HL-60 (cell line): Measurements from ENCODE around the gene MPZL3.

Experiments used
- GABPA ChIP-seq: IDR thresholded peaks from 2 replicates; pipeline ENCODE4 v1.6.1; 2012; ENCODE audit warnings: low read depth
- SPI1 ChIP-seq: IDR thresholded peaks from 2 replicates; pipeline ENCODE4 v1.6.1; 2012; ENCODE audit warnings: low read depth, mild to moderate bottlenecking, borderline replicate concordance
- TF ChIP-seq, protein P1 (sequence below): IDR thresholded peaks from one replicate; pipeline ENCODE4 v1.5.1; 2011; ENCODE audit warnings: low read length, control low read depth, inconsistent platforms; ENCODE audit not compliant: insufficient read depth
- TF ChIP-seq, protein P2 (sequence below): IDR thresholded peaks from 2 replicates; pipeline ENCODE4 v1.6.1; 2012; ENCODE audit warnings: low read depth; ENCODE audit not compliant: insufficient replicate concordance

DNA sequence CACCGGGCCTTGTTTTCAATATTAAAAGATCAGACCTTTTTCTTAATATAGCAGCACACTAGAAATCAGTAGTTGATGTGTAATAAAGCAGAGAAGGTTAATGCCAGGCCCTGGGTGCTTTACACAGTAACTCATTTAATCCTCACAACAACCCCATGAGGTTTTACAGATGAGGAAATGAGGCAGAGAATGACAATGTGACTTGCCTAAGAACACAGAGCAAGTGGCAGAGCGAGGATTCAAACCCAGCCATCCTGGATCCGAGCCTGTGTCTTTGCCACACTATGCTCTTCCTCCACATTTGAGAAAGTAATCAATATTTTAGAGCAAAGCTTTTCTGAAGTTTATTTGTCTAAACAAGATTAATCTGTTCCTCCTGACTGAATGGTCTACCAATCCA, 34.6 kb downstream of the MPZL3 start:
- TF ChIP-seq, protein P1, sequence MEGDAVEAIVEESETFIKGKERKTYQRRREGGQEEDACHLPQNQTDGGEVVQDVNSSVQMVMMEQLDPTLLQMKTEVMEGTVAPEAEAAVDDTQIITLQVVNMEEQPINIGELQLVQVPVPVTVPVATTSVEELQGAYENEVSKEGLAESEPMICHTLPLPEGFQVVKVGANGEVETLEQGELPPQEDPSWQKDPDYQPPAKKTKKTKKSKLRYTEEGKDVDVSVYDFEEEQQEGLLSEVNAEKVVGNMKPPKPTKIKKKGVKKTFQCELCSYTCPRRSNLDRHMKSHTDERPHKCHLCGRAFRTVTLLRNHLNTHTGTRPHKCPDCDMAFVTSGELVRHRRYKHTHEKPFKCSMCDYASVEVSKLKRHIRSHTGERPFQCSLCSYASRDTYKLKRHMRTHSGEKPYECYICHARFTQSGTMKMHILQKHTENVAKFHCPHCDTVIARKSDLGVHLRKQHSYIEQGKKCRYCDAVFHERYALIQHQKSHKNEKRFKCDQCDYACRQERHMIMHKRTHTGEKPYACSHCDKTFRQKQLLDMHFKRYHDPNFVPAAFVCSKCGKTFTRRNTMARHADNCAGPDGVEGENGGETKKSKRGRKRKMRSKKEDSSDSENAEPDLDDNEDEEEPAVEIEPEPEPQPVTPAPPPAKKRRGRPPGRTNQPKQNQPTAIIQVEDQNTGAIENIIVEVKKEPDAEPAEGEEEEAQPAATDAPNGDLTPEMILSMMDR, result no peak
- TF ChIP-seq, protein P2, sequence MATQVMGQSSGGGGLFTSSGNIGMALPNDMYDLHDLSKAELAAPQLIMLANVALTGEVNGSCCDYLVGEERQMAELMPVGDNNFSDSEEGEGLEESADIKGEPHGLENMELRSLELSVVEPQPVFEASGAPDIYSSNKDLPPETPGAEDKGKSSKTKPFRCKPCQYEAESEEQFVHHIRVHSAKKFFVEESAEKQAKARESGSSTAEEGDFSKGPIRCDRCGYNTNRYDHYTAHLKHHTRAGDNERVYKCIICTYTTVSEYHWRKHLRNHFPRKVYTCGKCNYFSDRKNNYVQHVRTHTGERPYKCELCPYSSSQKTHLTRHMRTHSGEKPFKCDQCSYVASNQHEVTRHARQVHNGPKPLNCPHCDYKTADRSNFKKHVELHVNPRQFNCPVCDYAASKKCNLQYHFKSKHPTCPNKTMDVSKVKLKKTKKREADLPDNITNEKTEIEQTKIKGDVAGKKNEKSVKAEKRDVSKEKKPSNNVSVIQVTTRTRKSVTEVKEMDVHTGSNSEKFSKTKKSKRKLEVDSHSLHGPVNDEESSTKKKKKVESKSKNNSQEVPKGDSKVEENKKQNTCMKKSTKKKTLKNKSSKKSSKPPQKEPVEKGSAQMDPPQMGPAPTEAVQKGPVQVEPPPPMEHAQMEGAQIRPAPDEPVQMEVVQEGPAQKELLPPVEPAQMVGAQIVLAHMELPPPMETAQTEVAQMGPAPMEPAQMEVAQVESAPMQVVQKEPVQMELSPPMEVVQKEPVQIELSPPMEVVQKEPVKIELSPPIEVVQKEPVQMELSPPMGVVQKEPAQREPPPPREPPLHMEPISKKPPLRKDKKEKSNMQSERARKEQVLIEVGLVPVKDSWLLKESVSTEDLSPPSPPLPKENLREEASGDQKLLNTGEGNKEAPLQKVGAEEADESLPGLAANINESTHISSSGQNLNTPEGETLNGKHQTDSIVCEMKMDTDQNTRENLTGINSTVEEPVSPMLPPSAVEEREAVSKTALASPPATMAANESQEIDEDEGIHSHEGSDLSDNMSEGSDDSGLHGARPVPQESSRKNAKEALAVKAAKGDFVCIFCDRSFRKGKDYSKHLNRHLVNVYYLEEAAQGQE, result no peak
- TF ChIP-seq SPI1, result no peak
- no peak for TF ChIP-seq GABPA
